Uterus (tissue), 2 donors: ENCODE results near the gene ADI1.

ENCODE experiments used
- CTCF ChIP-seq, 4 experiments: fragments of 200-600 bp in 2 of 4; fragments of 450-650 bp in 2 of 4; sonication (generic) in 2 of 4; IDR thresholded peaks; one replicate each; pipeline ENCODE4 v1.5.1; 2016 to 2019; ENCODE audit warnings: antibody characterized with exemption in 4 of 4, mild to moderate bottlenecking in 2 of 4, moderate library complexity in 1 of 4
- POLR2A ChIP-seq, 2 donors: fragments of 450-650 bp; IDR thresholded peaks; one replicate each; pipeline ENCODE4 v1.6.1; 2016; ENCODE audit warnings: antibody characterized with exemption in 2 of 2, mild to moderate bottlenecking in 1 of 2, moderate library complexity in 1 of 2

GRCh38 chr2:3539836-3540235 lies 20.5 kb upstream of the ADI1 start:
- TF ChIP-seq CTCF (IDR thresholded peaks at IDR 0.05) (no peak), POLR2A (IDR thresholded peaks at IDR 0.05) (no peak)
